SK-N-SH (cell line): ENCODE data around the gene NOP9. TPM values are rescaled to one million over a fixed set of nuclear protein-coding genes. Genes with fewer than 3 reads are reported as not detected.

Source experiments
- CTCF ChIA-PET: fragments of 300-600, 350-600 bp; formaldehyde crosslinking; extraction: SDS; loops from one replicate; lab custom pipeline; 2021; lab: Yijun Ruan, JAX
- POLR2A ChIA-PET: fragments of 350-600 bp; sonication (Branson Sonifier 250); formaldehyde crosslinking; extraction: SDS; loops from one replicate; lab custom pipeline; 2020; ENCODE audit warnings: antibody characterized with exemption, inconsistent platforms; lab: Yijun Ruan, JAX
- DNase-seq: peaks from one replicate; pipeline ENCODE4 v3.0.0; 2012
- H2AFZ ChIP-seq: fragments of 200-600 bp; sonication (generic); 2 replicates; pipeline ENCODE4 v1.8.1; 2016; ENCODE audit warnings: antibody characterized with exemption, mild to moderate bottlenecking, low read depth
- H3F3A ChIP-seq: fragments of 200-600 bp; sonication (generic); replicated peaks from 2 replicates; pipeline ENCODE3; 2016; ENCODE audit warnings: antibody characterized with exemption, mild to moderate bottlenecking; ENCODE audit not compliant: insufficient read depth
- H3K27ac ChIP-seq, 2 experiments: fragments of 200-500 bp in 1 of 2; fragments of 200-600 bp in 1 of 2; sonication (Bioruptor generic) in 1 of 2; sonication (generic), shearing (Covaris generic) in 1 of 2; 2 replicates each; pipeline versions ENCODE4 v1.5.1 to v1.6.1; 2014 to 2016; ENCODE audit warnings: low read depth in 2 of 2, inconsistent platforms in 1 of 2, low read length in 1 of 2, mild to moderate bottlenecking in 1 of 2, mixed read lengths in 1 of 2
- H3K27me3 ChIP-seq: fragments of 200-600 bp; sonication (generic), shearing (Covaris generic); 2 replicates; pipeline ENCODE4 v1.6.1; 2016; ENCODE audit warnings: mixed run types; ENCODE audit not compliant: insufficient read depth
- H3K36me3 ChIP-seq, 2 experiments: fragments of 200-500 bp in 1 of 2; fragments of 200-600 bp in 1 of 2; sonication (Bioruptor generic) in 1 of 2; sonication (generic) in 1 of 2; replicated peaks in 1 of 2; 2 replicates each; pipeline versions ENCODE3 to v1.5.1; 2014 to 2016; ENCODE audit warnings: low read length in 1 of 2, mild to moderate bottlenecking in 1 of 2; ENCODE audit not compliant: insufficient read depth in 2 of 2, control insufficient read depth in 1 of 2
- H3K4me1 ChIP-seq, 2 experiments: fragments of 200-500 bp in 1 of 2; fragments of 200-600 bp in 1 of 2; sonication (Bioruptor generic) in 1 of 2; sonication (generic), shearing (Covaris generic) in 1 of 2; 2 replicates each; pipeline versions ENCODE4 v1.5.1 to v1.6.1; 2014 to 2016; ENCODE audit warnings: low read depth in 1 of 2, low read length in 1 of 2, mixed run types in 1 of 2; ENCODE audit not compliant: insufficient read depth in 2 of 2, control insufficient read depth in 1 of 2
- H3K4me2 ChIP-seq: fragments of 200-600 bp; sonication (generic), shearing (Covaris generic); 2 replicates; pipeline ENCODE4 v1.6.1; 2017; ENCODE audit warnings: mixed run types
- H3K4me3 ChIP-seq, 2 experiments: fragments of 200-500 bp in 1 of 2; fragments of 200-600 bp in 1 of 2; sonication (Bioruptor generic) in 1 of 2; sonication (generic), shearing (Covaris generic) in 1 of 2; 2 replicates each; pipeline versions ENCODE4 v1.5.1 to v1.8.1; 2014 to 2016; ENCODE audit warnings: low read depth in 2 of 2, inconsistent platforms in 1 of 2, low read length in 1 of 2, mild to moderate bottlenecking in 1 of 2, mixed read lengths in 1 of 2, moderate library complexity in 1 of 2
- H3K79me2 ChIP-seq: fragments of 200-600 bp; sonication (generic); 2 replicates; pipeline ENCODE4 v1.8.1; 2017; ENCODE audit warnings: mild to moderate bottlenecking; ENCODE audit not compliant: insufficient read depth
- H3K9ac ChIP-seq: fragments of 200-600 bp; sonication (generic); 2 replicates; pipeline ENCODE4 v1.6.1; 2017; ENCODE audit warnings: mixed run types
- H3K9me2 ChIP-seq: fragments of 200-600 bp; sonication (generic); 2 replicates; pipeline ENCODE4 v1.6.1; 2017; ENCODE audit warnings: mixed run types
- H3K9me3 ChIP-seq: fragments of 200-600 bp; sonication (generic); 2 replicates; pipeline ENCODE4 v1.6.1; 2017; ENCODE audit warnings: mixed run types, mild to moderate bottlenecking, moderate library complexity
- H4K20me1 ChIP-seq: fragments of 200-600 bp; sonication (generic); 2 replicates; pipeline ENCODE4 v1.6.1; 2017; ENCODE audit warnings: mild to moderate bottlenecking, mixed run types; ENCODE audit not compliant: insufficient read depth
- CTCF ChIP-seq: fragments of 200-600 bp; sonication (generic); IDR thresholded peaks from 2 replicates; pipeline ENCODE4 v1.6.1; 2017; ENCODE audit warnings: antibody characterized with exemption, mild to moderate bottlenecking, moderate library complexity
- ELF1 ChIP-seq: IDR thresholded peaks from 2 replicates; pipeline ENCODE4 v1.4.0; 2012
- FOSL2 ChIP-seq: IDR thresholded peaks from 2 replicates; pipeline ENCODE4 v1.4.0; 2012; ENCODE audit warnings: low read depth, mild to moderate bottlenecking, moderate library complexity, borderline replicate concordance
- FOXJ3 ChIP-seq: sonication (generic); formaldehyde crosslinking; IDR thresholded peaks from 2 replicates; pipeline ENCODE4 v1.5.1; 2020; ENCODE audit warnings: mild to moderate bottlenecking, missing genetic modification reagents
- GATA2 ChIP-seq: sonication (generic); formaldehyde crosslinking; IDR thresholded peaks from 2 replicates; pipeline ENCODE4 v1.5.0; 2020; ENCODE audit warnings: mild to moderate bottlenecking, missing genetic modification reagents
- MEF2A ChIP-seq: IDR thresholded peaks from 2 replicates; pipeline ENCODE4 v1.4.0; 2012; ENCODE audit warnings: low read depth, borderline replicate concordance
- NFIC ChIP-seq: IDR thresholded peaks from 2 replicates; pipeline ENCODE4 v1.4.0; 2012; ENCODE audit warnings: borderline replicate concordance
- PBX3 ChIP-seq: IDR thresholded peaks from 2 replicates; pipeline ENCODE4; 2012
- RFX5 ChIP-seq: IDR thresholded peaks from 2 replicates; pipeline ENCODE4 v1.6.1; 2012; ENCODE audit warnings: mild to moderate bottlenecking, improper control_type of control experiment, low read length
- SIN3A ChIP-seq: IDR thresholded peaks from 2 replicates; pipeline ENCODE4 v1.6.1; 2012; ENCODE audit warnings: low read depth, mild to moderate bottlenecking, low read length, moderate library complexity, borderline replicate concordance
- SMC3 ChIP-seq: IDR thresholded peaks from 2 replicates; pipeline ENCODE4 v1.6.1; 2012; ENCODE audit warnings: low read depth, low read length, improper control_type of control experiment
- TCF12 ChIP-seq: IDR thresholded peaks from 2 replicates; pipeline ENCODE4 v1.4.0; 2012
- WGBS: methylation state at CpG from one replicate; pipeline ENCODE4 v1.1.6; 2017; ENCODE audit warnings: low lambda C conversion rate; 5-methylcytosine and 5-hydroxymethylcytosine counted together
- polyA plus RNA-seq, 3 experiments: library from polyadenylated mRNA; depleted of rRNA; stranded (reverse); fragments of >200 nt; gene quantifications; 2 replicates each; pipeline ENCODE4 v1.2.3, GENCODE V29; 2012
- TF ChIP-seq, protein P1 (sequence below): IDR thresholded peaks from 2 replicates; pipeline ENCODE4 v1.4.0; 2012; ENCODE audit warnings: low read depth, borderline replicate concordance
- TF ChIP-seq, protein P2 (sequence below): IDR thresholded peaks from 2 replicates; pipeline ENCODE4 v1.4.0; 2012; ENCODE audit warnings: low read depth
- TF ChIP-seq, protein P3 (sequence below): IDR thresholded peaks from 2 replicates; pipeline ENCODE4 v1.6.1; 2012; ENCODE audit warnings: mild to moderate bottlenecking, low read depth, low read length, moderate library complexity

NOP9 gene
- polyA plus RNA-seq, 1 of the 3 experiments (the other 2 are of a cell fraction) = 11.9 TPM

- no peak overlapping the region for H3K4me3 ChIP-seq
- 78% methylated on average over 8 of the region's 9 CpGs for WGBS
- no peak overlapping the region for H3K4me2 ChIP-seq
- H3K9me2 ChIP-seq = no peaks in the 10 kb centered on the region
- H3K79me2 ChIP-seq = no peaks in the 10 kb centered on the region
- no peak overlapping the region for H3K9ac ChIP-seq
- H4K20me1 ChIP-seq = no peaks in the 10 kb centered on the region
- DNase-seq = no peak
- H3K4me1 ChIP-seq = no peaks in the 10 kb centered on the region
- H3F3A ChIP-seq = peaks cover 3% of the 10 kb centered on the region
- peaks cover 9 to 42% of the 10 kb centered on the region in 2 experiments for H3K36me3 ChIP-seq
- no peak for TF ChIP-seq MEF2A
- TF ChIP-seq PBX3 = no peak
- TF ChIP-seq RFX5 = no peak
- no peak for TF ChIP-seq FOSL2
- TF ChIP-seq, protein P1, sequence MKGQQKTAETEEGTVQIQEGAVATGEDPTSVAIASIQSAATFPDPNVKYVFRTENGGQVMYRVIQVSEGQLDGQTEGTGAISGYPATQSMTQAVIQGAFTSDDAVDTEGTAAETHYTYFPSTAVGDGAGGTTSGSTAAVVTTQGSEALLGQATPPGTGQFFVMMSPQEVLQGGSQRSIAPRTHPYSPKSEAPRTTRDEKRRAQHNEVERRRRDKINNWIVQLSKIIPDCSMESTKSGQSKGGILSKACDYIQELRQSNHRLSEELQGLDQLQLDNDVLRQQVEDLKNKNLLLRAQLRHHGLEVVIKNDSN = no peak
- no peak for TF ChIP-seq CTCF
- no peak for TF ChIP-seq ELF1
- no peak for TF ChIP-seq SIN3A
- no peak for TF ChIP-seq SMC3
- TF ChIP-seq, protein P2, sequence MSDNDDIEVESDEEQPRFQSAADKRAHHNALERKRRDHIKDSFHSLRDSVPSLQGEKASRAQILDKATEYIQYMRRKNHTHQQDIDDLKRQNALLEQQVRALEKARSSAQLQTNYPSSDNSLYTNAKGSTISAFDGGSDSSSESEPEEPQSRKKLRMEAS = no peak
- no peak for TF ChIP-seq GATA2 (CRISPR knock-in tag)
- TF ChIP-seq, protein P3, sequence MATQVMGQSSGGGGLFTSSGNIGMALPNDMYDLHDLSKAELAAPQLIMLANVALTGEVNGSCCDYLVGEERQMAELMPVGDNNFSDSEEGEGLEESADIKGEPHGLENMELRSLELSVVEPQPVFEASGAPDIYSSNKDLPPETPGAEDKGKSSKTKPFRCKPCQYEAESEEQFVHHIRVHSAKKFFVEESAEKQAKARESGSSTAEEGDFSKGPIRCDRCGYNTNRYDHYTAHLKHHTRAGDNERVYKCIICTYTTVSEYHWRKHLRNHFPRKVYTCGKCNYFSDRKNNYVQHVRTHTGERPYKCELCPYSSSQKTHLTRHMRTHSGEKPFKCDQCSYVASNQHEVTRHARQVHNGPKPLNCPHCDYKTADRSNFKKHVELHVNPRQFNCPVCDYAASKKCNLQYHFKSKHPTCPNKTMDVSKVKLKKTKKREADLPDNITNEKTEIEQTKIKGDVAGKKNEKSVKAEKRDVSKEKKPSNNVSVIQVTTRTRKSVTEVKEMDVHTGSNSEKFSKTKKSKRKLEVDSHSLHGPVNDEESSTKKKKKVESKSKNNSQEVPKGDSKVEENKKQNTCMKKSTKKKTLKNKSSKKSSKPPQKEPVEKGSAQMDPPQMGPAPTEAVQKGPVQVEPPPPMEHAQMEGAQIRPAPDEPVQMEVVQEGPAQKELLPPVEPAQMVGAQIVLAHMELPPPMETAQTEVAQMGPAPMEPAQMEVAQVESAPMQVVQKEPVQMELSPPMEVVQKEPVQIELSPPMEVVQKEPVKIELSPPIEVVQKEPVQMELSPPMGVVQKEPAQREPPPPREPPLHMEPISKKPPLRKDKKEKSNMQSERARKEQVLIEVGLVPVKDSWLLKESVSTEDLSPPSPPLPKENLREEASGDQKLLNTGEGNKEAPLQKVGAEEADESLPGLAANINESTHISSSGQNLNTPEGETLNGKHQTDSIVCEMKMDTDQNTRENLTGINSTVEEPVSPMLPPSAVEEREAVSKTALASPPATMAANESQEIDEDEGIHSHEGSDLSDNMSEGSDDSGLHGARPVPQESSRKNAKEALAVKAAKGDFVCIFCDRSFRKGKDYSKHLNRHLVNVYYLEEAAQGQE = no peak
- TF ChIP-seq NFIC = no peak
- no peak for TF ChIP-seq FOXJ3 (CRISPR knock-in tag)
- TF ChIP-seq TCF12 = no peak
- no peaks in the 10 kb centered on the region for H3K27me3 ChIP-seq
- ChIA-PET POLR2A (no interaction called here), CTCF (interaction anchor here (0.9 to 6.2 kb wide), 5 partner anchors 9 to 47 kb away, joined by 3 to 43 read pairs (median 18); partner anchors contain the start of genes CIDEB and TINF2)
- H2AFZ ChIP-seq = no peak overlapping the region
- H3K27ac ChIP-seq = no peak overlapping the region
- H3K9me3 ChIP-seq = no peaks in the 10 kb centered on the region
These were observed 8.9 kb upstream of the NOP9 start for GRCh38 chr14:24290746-24291145.
